Neural cell (in vitro differentiated cells): ENCODE data around the gene RASAL2. TPM values are rescaled to one million over a fixed set of nuclear protein-coding genes. Genes with fewer than 3 reads are reported as not detected.

Source experiments
- H2AFZ ChIP-seq: fragments of 200-600, 300-800 bp; sonication (generic), shearing (Covaris generic); 2 replicates; pipeline ENCODE4 v1.6.0; 2014; ENCODE audit warnings: low read depth, mild to moderate bottlenecking, antibody characterized with exemption, low read length, moderate library complexity
- H3F3A ChIP-seq: fragments of 200-600 bp; shearing (Covaris generic); 2 replicates; pipeline ENCODE4 v1.6.1; 2016; ENCODE audit warnings: mild to moderate bottlenecking, moderate library complexity, mixed read lengths, antibody characterized with exemption, low read length; ENCODE audit not compliant: insufficient read depth, poor library complexity, severe bottlenecking
- H3K27ac ChIP-seq: fragments of 200-600, 300-800 bp; sonication (generic), shearing (Covaris generic); 2 replicates; pipeline ENCODE4 v1.5.1; 2014; ENCODE audit warnings: mild to moderate bottlenecking, low read length, moderate library complexity
- H3K27me3 ChIP-seq: fragments of 300-800, 200-600 bp; sonication (generic), shearing (Covaris generic); 2 replicates; pipeline ENCODE4 v1.6.0; 2014; ENCODE audit warnings: mild to moderate bottlenecking, low read depth, low read length, moderate library complexity; ENCODE audit not compliant: insufficient read depth
- H3K36me3 ChIP-seq: fragments of 300-800, 200-600 bp; sonication (generic), shearing (Covaris generic); 2 replicates; pipeline ENCODE4 v1.5.1; 2014; ENCODE audit warnings: mild to moderate bottlenecking, antibody characterized with exemption, low read length, moderate library complexity; ENCODE audit not compliant: insufficient read depth
- H3K4me2 ChIP-seq: fragments of 300-800, 200-600 bp; sonication (generic), shearing (Covaris generic); 2 replicates; pipeline ENCODE4 v1.6.0; 2014; ENCODE audit warnings: mild to moderate bottlenecking, low read length
- H3K4me3 ChIP-seq: fragments of 300-800, 200-600 bp; sonication (generic), shearing (Covaris generic); 2 replicates; pipeline ENCODE4 v1.5.1; 2014; ENCODE audit warnings: mild to moderate bottlenecking, low read length, moderate library complexity
- H3K79me2 ChIP-seq: fragments of 200-600 bp; shearing (Covaris generic); replicated peaks from 2 replicates; pipeline ENCODE4 v1.6.0; 2014; ENCODE audit warnings: mild to moderate bottlenecking, low read length, moderate library complexity; ENCODE audit not compliant: insufficient read depth
- H3K9ac ChIP-seq: fragments of 300-800, 200-600 bp; sonication (generic), shearing (Covaris generic); 2 replicates; pipeline ENCODE4 v1.6.1; 2016; ENCODE audit warnings: mild to moderate bottlenecking, low read length, mixed read lengths
- H3K9me2 ChIP-seq: fragments of 200-600 bp; shearing (Covaris generic); 2 replicates; pipeline ENCODE4 v1.6.1; 2016; ENCODE audit warnings: mild to moderate bottlenecking, low read length, mixed read lengths; ENCODE audit not compliant: insufficient read depth
- H3K9me3 ChIP-seq: fragments of 200-600, 300-800 bp; sonication (generic), shearing (Covaris generic); 2 replicates; pipeline ENCODE4 v1.6.1; 2016; ENCODE audit warnings: mild to moderate bottlenecking, mixed run types, low read length, moderate library complexity, mixed read lengths
- H4K20me1 ChIP-seq: fragments of 200-600 bp; shearing (Covaris generic); 2 replicates; pipeline ENCODE4 v1.6.1; 2016; ENCODE audit warnings: mild to moderate bottlenecking, mixed run types; ENCODE audit not compliant: insufficient read depth
- EP300 ChIP-seq: fragments of 450-650 bp; conservative IDR thresholded peaks from 2 replicates; pipeline ENCODE4 v1.6.1; 2014; ENCODE audit warnings: antibody characterized with exemption, mild to moderate bottlenecking, moderate library complexity; ENCODE audit not compliant: poor library complexity, severe bottlenecking
- EZH2 ChIP-seq: fragments of 200-600, 300-800 bp; shearing (Covaris generic), sonication (generic); IDR thresholded peaks from 2 replicates; pipeline ENCODE4 v1.6.1; 2014; ENCODE audit warnings: antibody characterized with exemption, low read length, borderline replicate concordance, mild to moderate bottlenecking; ENCODE audit not compliant: insufficient read depth, poor library complexity, severe bottlenecking
- MXI1 ChIP-seq: fragments of 450-650 bp; conservative IDR thresholded peaks from 2 replicates; pipeline ENCODE4 v1.6.1; 2014; ENCODE audit warnings: antibody characterized with exemption, mild to moderate bottlenecking; ENCODE audit not compliant: poor library complexity, severe bottlenecking
- POLR2AphosphoS5 ChIP-seq: IDR thresholded peaks from 2 replicates; pipeline ENCODE4 v1.6.1; 2012
- RAD21 ChIP-seq: fragments of 450-650 bp; conservative IDR thresholded peaks from 2 replicates; pipeline ENCODE4 v1.6.1; 2014; ENCODE audit warnings: antibody characterized with exemption, mild to moderate bottlenecking, moderate library complexity
- SMC3 ChIP-seq: fragments of 450-650 bp; conservative IDR thresholded peaks from 2 replicates; pipeline ENCODE4 v1.6.1; 2014; ENCODE audit warnings: antibody characterized with exemption, mild to moderate bottlenecking, moderate library complexity; ENCODE audit not compliant: poor library complexity
- TAF1 ChIP-seq: IDR thresholded peaks from 2 replicates; pipeline ENCODE4 v1.6.1; 2012; ENCODE audit warnings: low read depth
- polyA plus RNA-seq: library from polyadenylated mRNA; depleted of rRNA; stranded (reverse); fragments of >200 nt; gene quantifications from 2 replicates; pipeline ENCODE4 v1.2.3, GENCODE V29; 2014
- TF ChIP-seq, protein P1 (sequence below): IDR thresholded peaks from 2 replicates; pipeline ENCODE4 v1.6.1; 2012; ENCODE audit warnings: borderline replicate concordance
- TF ChIP-seq, protein P2 (sequence below): fragments of 450-650 bp; IDR thresholded peaks from 2 replicates; pipeline ENCODE4 v1.5.1; 2014; ENCODE audit warnings: antibody characterized with exemption, mild to moderate bottlenecking, moderate library complexity; ENCODE audit not compliant: poor library complexity, severe bottlenecking

RASAL2 gene
- polyA plus RNA-seq, 1 donor from 2014 or later = 73.3 TPM

DNA sequence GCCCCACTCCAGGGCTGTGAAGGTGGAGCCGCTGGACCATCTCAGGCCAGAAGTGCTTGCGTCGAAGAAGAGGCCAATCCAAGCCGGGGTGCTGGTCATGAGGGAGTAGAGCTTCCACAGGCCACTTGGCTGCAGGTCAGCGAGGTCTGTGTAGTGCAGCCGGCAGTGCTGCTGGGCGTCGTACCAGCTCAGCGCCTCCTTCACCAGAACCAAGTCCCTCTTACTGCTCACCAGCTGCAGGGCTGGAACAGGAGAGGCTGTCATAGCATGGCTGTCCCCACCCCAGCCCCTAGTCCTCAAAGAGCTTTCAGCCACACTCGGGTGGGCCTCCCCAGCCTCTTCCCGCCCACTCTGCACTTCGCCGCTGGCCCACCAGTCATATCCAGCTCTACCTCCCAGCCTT lies 400.7 kb downstream of the RASAL2 start:
- Histone ChIP-seq H4K20me1 (no peaks in the 10 kb centered on the region), H3K9me2 (no peaks in the 10 kb centered on the region), H3K27me3 (no peaks in the 10 kb centered on the region), H3F3A (no peaks in the 10 kb centered on the region), H3K79me2 (no peaks in the 10 kb centered on the region), H3K36me3 (no peaks in the 10 kb centered on the region), H3K4me2 (no peak overlapping the region), H3K9me3 (no peaks in the 10 kb centered on the region), H3K27ac (no peak overlapping the region), H2AFZ (no peak overlapping the region), H3K4me3 (no peak overlapping the region), H3K9ac (no peak overlapping the region)
- TF ChIP-seq SMC3 (no peak), EP300 (no peak), EZH2 (no peak), POLR2AphosphoS5 (no peak), TAF1 (no peak), RAD21 (no peak)
- TF ChIP-seq, protein P1, sequence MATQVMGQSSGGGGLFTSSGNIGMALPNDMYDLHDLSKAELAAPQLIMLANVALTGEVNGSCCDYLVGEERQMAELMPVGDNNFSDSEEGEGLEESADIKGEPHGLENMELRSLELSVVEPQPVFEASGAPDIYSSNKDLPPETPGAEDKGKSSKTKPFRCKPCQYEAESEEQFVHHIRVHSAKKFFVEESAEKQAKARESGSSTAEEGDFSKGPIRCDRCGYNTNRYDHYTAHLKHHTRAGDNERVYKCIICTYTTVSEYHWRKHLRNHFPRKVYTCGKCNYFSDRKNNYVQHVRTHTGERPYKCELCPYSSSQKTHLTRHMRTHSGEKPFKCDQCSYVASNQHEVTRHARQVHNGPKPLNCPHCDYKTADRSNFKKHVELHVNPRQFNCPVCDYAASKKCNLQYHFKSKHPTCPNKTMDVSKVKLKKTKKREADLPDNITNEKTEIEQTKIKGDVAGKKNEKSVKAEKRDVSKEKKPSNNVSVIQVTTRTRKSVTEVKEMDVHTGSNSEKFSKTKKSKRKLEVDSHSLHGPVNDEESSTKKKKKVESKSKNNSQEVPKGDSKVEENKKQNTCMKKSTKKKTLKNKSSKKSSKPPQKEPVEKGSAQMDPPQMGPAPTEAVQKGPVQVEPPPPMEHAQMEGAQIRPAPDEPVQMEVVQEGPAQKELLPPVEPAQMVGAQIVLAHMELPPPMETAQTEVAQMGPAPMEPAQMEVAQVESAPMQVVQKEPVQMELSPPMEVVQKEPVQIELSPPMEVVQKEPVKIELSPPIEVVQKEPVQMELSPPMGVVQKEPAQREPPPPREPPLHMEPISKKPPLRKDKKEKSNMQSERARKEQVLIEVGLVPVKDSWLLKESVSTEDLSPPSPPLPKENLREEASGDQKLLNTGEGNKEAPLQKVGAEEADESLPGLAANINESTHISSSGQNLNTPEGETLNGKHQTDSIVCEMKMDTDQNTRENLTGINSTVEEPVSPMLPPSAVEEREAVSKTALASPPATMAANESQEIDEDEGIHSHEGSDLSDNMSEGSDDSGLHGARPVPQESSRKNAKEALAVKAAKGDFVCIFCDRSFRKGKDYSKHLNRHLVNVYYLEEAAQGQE = no peak
- TF ChIP-seq, protein P2, sequence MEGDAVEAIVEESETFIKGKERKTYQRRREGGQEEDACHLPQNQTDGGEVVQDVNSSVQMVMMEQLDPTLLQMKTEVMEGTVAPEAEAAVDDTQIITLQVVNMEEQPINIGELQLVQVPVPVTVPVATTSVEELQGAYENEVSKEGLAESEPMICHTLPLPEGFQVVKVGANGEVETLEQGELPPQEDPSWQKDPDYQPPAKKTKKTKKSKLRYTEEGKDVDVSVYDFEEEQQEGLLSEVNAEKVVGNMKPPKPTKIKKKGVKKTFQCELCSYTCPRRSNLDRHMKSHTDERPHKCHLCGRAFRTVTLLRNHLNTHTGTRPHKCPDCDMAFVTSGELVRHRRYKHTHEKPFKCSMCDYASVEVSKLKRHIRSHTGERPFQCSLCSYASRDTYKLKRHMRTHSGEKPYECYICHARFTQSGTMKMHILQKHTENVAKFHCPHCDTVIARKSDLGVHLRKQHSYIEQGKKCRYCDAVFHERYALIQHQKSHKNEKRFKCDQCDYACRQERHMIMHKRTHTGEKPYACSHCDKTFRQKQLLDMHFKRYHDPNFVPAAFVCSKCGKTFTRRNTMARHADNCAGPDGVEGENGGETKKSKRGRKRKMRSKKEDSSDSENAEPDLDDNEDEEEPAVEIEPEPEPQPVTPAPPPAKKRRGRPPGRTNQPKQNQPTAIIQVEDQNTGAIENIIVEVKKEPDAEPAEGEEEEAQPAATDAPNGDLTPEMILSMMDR = no peak

DNA sequence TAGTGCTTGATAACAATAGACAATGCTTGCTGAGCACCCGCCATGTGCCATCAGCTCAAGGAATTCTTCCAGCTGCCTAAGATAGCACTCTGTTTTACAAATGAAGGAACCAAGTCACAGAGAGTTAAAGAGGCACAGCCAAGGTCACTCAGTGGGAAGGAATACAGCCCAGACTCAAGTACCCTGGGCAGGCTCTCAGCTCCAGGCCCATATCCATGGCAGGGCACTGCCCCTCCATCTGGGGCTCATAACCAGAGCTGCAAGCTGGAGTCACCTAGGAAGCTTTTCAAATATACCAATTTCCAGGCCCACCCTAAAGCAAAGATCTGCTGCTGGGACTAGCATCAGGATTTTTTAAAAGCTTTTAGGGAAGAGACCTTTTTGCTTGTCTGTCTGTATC lies 401.3 kb downstream of the RASAL2 start:
- Histone ChIP-seq H3K27me3 (no peaks in the 10 kb centered on the region), H3K9me2 (no peaks in the 10 kb centered on the region), H3K4me3 (no peak overlapping the region), H3F3A (no peaks in the 10 kb centered on the region), H3K36me3 (no peaks in the 10 kb centered on the region), H3K9ac (no peak overlapping the region), H4K20me1 (no peaks in the 10 kb centered on the region), H2AFZ (no peak overlapping the region), H3K4me2 (no peak overlapping the region), H3K79me2 (no peaks in the 10 kb centered on the region), H3K9me3 (no peaks in the 10 kb centered on the region), H3K27ac (no peak overlapping the region)
- TF ChIP-seq, protein P1 = no peak
- TF ChIP-seq MXI1 (no peak), POLR2AphosphoS5 (no peak), RAD21 (no peak)
- TF ChIP-seq, protein P2 = no peak
